Measurements from ENCODE around the gene SLC2A1.

- TF ChIP-seq CTCF (IDR thresholded peaks at IDR 0.05) (no peak), EZH2phosphoT487 (IDR thresholded peaks at IDR 0.05) (no peak)
These were observed 30.7 kb downstream of the SLC2A1 start for GRCh38 chr1:42927920-42928505.

Measured in neural progenitor cell (in vitro differentiated cells).